A673 (cell line): ENCODE results near the gene RTN4RL2. TPM values are rescaled to one million over a fixed set of nuclear protein-coding genes. Genes with fewer than 3 reads are reported as not detected.
A peak's percentile ranks its signal among the peaks of the same experiment; 100 is the strongest.

ENCODE experiments used
- BruUV-seq: library from RNA; stranded (reverse); fragments of 400-500 nt; replicated peaks from 2 replicates; lab custom pipeline; 2021; lab: Mats Ljungman, UMichigan
- CTCF ChIA-PET: fragments of 300-600 bp; sonication (Branson Sonifier 250); formaldehyde crosslinking; loops from one replicate; lab custom pipeline; 2022; ENCODE audit warnings: antibody characterized with exemption; lab: Charles Lee
- POLR2A ChIA-PET: fragments of 300-600 bp; sonication (Branson Sonifier 250); formaldehyde crosslinking; loops from one replicate; lab custom pipeline; 2022; ENCODE audit warnings: antibody characterized with exemption; ENCODE audit not compliant: low non-redundant PET; lab: Charles Lee
- DNase-seq: peaks from one replicate; pipeline ENCODE4 v3.0.0-alpha.2; 2015; ENCODE audit warnings: low spot score
- H3K27ac ChIP-seq: fragments of 200-600 bp; sonication (generic); 2 replicates; pipeline ENCODE4 v1.5.1; 2016; ENCODE audit warnings: mixed run types, low read depth, mild to moderate bottlenecking, mixed read lengths, antibody characterized with exemption, low read length; ENCODE audit not compliant: poor library complexity, severe bottlenecking
- H3K27me3 ChIP-seq: fragments of 200-600 bp; sonication (generic); replicated peaks from 2 replicates; pipeline ENCODE4 v1.6.1; 2017; ENCODE audit warnings: mixed run types, low read depth, mild to moderate bottlenecking, mixed read lengths, antibody characterized with exemption, low read length; ENCODE audit not compliant: insufficient read depth, poor library complexity
- H3K36me3 ChIP-seq: fragments of 200-600 bp; sonication (generic); 2 replicates; pipeline ENCODE4 v1.6.1; 2016; ENCODE audit warnings: mixed run types, mild to moderate bottlenecking, mixed read lengths, antibody characterized with exemption, low read length; ENCODE audit not compliant: insufficient read depth, poor library complexity, severe bottlenecking
- H3K4me1 ChIP-seq: fragments of 200-600 bp; sonication (generic); 2 replicates; pipeline ENCODE4 v1.6.1; 2017; ENCODE audit warnings: mixed run types, mild to moderate bottlenecking, mixed read lengths, antibody characterized with exemption, low read length; ENCODE audit not compliant: insufficient read depth, poor library complexity, severe bottlenecking
- H3K4me3 ChIP-seq: fragments of 200-600 bp; sonication (generic); 2 replicates; pipeline ENCODE4 v1.5.1; 2016; ENCODE audit warnings: low read depth, mixed run types, mild to moderate bottlenecking, mixed read lengths, low read length; ENCODE audit not compliant: poor library complexity, severe bottlenecking
- H3K9me3 ChIP-seq: fragments of 200-600 bp; sonication (generic); 2 replicates; pipeline ENCODE4 v1.6.1; 2016; ENCODE audit warnings: mixed run types, low read depth, mild to moderate bottlenecking, mixed read lengths, antibody characterized with exemption, low read length; ENCODE audit not compliant: poor library complexity, severe bottlenecking
- EZH2 ChIP-seq: fragments of 200-600 bp; sonication (generic); IDR thresholded peaks from 2 replicates; pipeline ENCODE4 v1.6.1; 2017; ENCODE audit warnings: borderline replicate concordance, low read depth, mild to moderate bottlenecking, mixed read lengths, antibody characterized with exemption, low read length; ENCODE audit not compliant: poor library complexity, severe bottlenecking
- intact Hi-C: fragments of 100-400 bp; cut with micrococcal nuclease; formaldehyde crosslinking; loops from one replicate; pipeline ENCODE4 v1.10.0; 2022; ENCODE audit not compliant: unreplicated experiment
- total RNA-seq: library from RNA; stranded (reverse); gene quantifications from 2 replicates; pipeline ENCODE4 v1.2.3, GENCODE V29; 2021
- TF ChIP-seq, protein P1 (sequence below): fragments of 300-800, 200-600 bp; sonication (generic); conservative IDR thresholded peaks from 2 replicates; pipeline ENCODE4 v1.5.1; 2017; ENCODE audit warnings: low read depth, mild to moderate bottlenecking, antibody characterized with exemption, low read length, moderate library complexity, mixed read lengths

The RTN4RL2 gene
- total RNA-seq, 1 experiment from 2014 or later = 5.2 TPM

DNA sequence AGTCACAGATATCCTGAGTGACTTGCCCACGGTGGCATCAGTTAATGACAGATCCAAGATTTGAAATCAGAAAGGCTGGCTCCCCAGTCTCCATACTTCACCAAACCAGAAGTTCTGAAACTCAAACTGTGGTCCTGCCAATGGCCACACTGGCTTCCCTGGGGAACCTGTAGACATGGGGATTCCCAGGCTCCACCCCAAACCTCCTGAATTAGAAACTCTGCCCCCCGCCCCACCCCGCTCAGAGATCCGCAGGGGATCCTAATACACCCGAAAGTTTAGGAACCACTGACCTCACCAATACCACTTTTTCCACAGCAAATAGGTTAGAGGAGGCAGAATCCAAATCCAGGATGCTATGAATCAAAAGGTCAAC is 15.3 kb downstream of the RTN4RL2 start:
- BruUV-seq = no TSS peak
- ChIA-PET CTCF (interaction anchor here (1.4 kb wide), 1 partner anchor 17 kb away, joined by 3 read pairs; no protein-coding TSS in a partner anchor), POLR2A (no interaction called here)
- intact Hi-C loops = no loop called here
- no peak overlapping the region for H3K27ac ChIP-seq
- peaks cover 24% of the 10 kb centered on the region for H3K4me1 ChIP-seq
- H3K27me3 ChIP-seq = peaks cover 4% of the 10 kb centered on the region
- TF ChIP-seq EZH2 = no peak
- TF ChIP-seq, protein P1, sequence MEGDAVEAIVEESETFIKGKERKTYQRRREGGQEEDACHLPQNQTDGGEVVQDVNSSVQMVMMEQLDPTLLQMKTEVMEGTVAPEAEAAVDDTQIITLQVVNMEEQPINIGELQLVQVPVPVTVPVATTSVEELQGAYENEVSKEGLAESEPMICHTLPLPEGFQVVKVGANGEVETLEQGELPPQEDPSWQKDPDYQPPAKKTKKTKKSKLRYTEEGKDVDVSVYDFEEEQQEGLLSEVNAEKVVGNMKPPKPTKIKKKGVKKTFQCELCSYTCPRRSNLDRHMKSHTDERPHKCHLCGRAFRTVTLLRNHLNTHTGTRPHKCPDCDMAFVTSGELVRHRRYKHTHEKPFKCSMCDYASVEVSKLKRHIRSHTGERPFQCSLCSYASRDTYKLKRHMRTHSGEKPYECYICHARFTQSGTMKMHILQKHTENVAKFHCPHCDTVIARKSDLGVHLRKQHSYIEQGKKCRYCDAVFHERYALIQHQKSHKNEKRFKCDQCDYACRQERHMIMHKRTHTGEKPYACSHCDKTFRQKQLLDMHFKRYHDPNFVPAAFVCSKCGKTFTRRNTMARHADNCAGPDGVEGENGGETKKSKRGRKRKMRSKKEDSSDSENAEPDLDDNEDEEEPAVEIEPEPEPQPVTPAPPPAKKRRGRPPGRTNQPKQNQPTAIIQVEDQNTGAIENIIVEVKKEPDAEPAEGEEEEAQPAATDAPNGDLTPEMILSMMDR = no peak
- no peaks in the 10 kb centered on the region for H3K9me3 ChIP-seq
- no peaks in the 10 kb centered on the region for H3K36me3 ChIP-seq
- DNase-seq = no peak
- H3K4me3 ChIP-seq = no peak overlapping the region

DNA sequence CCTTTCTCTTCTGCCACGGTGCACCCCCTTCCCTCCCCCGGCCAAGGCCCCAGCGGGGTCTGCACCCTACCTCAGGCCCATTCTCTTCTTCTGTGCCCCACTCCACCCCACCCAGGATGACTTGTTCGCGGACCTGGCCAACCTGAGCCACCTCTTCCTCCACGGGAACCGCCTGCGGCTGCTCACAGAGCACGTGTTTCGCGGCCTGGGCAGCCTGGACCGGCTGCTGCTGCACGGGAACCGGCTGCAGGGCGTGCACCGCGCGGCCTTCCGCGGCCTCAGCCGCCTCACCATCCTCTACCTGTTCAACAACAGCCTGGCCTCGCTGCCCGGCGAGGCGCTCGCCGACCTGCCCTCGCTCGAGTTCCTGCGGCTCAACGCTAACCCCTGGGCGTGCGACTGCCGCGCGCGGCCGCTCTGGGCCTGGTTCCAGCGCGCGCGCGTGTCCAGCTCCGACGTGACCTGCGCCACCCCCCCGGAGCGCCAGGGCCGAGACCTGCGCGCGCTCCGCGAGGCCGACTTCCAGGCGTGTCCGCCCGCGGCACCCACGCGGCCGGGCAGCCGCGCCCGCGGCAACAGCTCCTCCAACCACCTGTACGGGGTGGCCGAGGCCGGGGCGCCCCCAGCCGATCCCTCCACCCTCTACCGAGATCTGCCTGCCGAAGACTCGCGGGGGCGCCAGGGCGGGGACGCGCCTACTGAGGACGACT is 15.9 kb downstream of the RTN4RL2 start:
- ChIA-PET POLR2A (no interaction called here), CTCF (no interaction called here)
- Histone ChIP-seq H3K36me3 (no peaks in the 10 kb centered on the region), H3K4me1 (peaks cover 24% of the 10 kb centered on the region), H3K27me3 (peaks cover 4% of the 10 kb centered on the region), H3K4me3 (no peak overlapping the region), H3K27ac (no peak overlapping the region), H3K9me3 (no peaks in the 10 kb centered on the region)
- no peak for DNase-seq
- BruUV-seq = no TSS peak
- TF ChIP-seq EZH2 = no peak
- TF ChIP-seq, protein P1 = no peak
- intact Hi-C loops = no loop called here

GRCh38 chr11:57476757-57477506 is 16.6 kb downstream of the RTN4RL2 start:
- TF ChIP-seq, protein P1 = peak; percentile 20; the same call in 1 of the 2 replicates
- no peak for TF ChIP-seq EZH2
- H3K4me3 ChIP-seq = no peak overlapping the region
- H3K27me3 ChIP-seq = peaks cover 4% of the 10 kb centered on the region
- ChIA-PET CTCF (no interaction called here), POLR2A (interaction anchor here (0.5 kb wide), 1 partner anchor 127 kb away, joined by 8 read pairs; no protein-coding TSS in a partner anchor)
- no peak overlapping the region for H3K27ac ChIP-seq
- no peak for DNase-seq
- peaks cover 28% of the 10 kb centered on the region for H3K4me1 ChIP-seq
- BruUV-seq = no TSS peak
- no peaks in the 10 kb centered on the region for H3K9me3 ChIP-seq
- intact Hi-C loops = no loop called here
- no peaks in the 10 kb centered on the region for H3K36me3 ChIP-seq
